ENCODE results near the gene DYRK3. TPM values are rescaled to one million over a fixed set of nuclear protein-coding genes. Genes with fewer than 3 reads are reported as not detected.

The DYRK3 gene
- total and polyA plus RNA-seq, 9 of the 15 experiments (the other 6 are each of a cell fraction or from before 2014, with no cell fraction given): 4.5 to 33.7 (median 25.7) TPM

DNA sequence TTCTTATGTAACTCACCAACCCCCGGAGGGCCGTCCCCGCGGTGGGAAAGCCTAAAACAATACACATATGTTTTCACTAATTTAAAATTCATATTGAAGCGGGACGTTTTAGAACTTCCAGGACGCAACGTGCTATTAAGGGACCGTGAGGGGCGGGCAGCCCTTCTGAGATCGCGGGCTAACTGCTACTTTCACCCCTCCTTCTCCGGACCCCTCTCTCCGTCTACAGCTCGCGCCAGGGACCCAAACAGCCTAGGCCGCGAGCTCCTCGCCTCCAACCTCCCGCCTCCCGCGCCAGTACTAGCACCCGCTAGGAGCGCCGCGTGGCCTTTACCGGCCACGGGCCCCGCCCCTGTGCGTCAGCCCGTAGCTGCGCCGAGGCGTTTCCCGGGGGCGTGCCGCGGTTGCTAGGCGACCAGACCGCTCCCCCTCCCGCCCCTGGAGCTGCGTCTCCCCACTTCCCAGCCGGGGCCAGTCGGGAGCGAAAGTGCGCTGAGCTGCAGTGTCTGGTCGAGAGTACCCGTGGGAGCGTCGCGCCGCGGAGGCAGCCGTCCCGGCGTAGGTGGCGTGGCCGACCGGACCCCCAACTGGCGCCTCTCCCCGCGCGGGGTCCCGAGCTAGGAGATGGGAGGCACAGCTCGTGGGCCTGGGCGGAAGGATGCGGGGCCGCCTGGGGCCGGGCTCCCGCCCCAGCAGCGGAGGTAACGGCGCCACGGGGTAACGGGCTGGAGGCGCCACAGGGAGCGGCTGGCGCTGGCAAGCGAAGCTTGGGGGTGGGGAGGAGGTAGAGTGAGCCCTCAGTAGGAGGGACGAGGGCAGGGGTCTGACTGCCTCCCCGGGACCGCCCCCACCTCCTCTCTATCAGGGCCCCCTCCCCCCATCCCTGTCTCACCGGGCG is at the start of gene DYRK3 (continued):
- TF ChIP-seq, protein P1, sequence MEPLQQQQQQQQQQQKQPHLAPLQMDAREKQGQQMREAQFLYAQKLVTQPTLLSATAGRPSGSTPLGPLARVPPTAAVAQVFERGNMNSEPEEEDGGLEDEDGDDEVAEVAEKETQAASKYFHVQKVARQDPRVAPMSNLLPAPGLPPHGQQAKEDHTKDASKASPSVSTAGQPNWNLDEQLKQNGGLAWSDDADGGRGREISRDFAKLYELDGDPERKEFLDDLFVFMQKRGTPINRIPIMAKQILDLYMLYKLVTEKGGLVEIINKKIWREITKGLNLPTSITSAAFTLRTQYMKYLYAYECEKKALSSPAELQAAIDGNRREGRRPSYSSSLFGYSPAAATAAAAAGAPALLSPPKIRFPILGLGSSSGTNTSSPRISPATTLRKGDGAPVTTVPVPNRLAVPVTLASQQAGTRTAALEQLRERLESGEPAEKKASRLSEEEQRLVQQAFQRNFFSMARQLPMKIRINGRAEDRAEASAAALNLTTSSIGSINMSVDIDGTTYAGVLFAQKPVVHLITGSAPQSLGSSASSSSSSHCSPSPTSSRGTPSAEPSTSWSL (CRISPR knock-in tag; IDR thresholded peaks at IDR 0.05; ENCODE audit: borderline replicate concordance): no peak
- TF ChIP-seq SMC3 (conservative IDR thresholded peaks at IDR 0.05; ENCODE audit: insufficient read depth, low read depth, low read length) (no peak), EGR1 (conservative IDR thresholded peaks at IDR 0.05) (peak; percentile 99), ZHX1 (conservative IDR thresholded peaks at IDR 0.05; ENCODE audit: low read length) (no peak), ZNF589 (CRISPR knock-in tag; IDR thresholded peaks at IDR 0.05; ENCODE audit: low read depth) (no peak), ZNF764 (CRISPR knock-in tag; IDR thresholded peaks at IDR 0.05; ENCODE audit: low read depth) (no peak), TFE3 (CRISPR knock-in tag; IDR thresholded peaks at IDR 0.05) (no peak), FOXJ2 (tag; IDR thresholded peaks at IDR 0.05) (peak; percentile 82), CREB1 (IDR thresholded peaks at IDR 0.05) (peak; percentile 73), CREB1 (CRISPR knock-in tag; IDR thresholded peaks at IDR 0.05) (peak; percentile 90), TGIF2 (CRISPR knock-in tag; IDR thresholded peaks at IDR 0.05) (peak; percentile 94; the same call in 1 of the 2 replicates), CCAR2 (IDR thresholded peaks at IDR 0.05; ENCODE audit: low read depth, low read length) (no peak), PCBP2 (IDR thresholded peaks at IDR 0.05; ENCODE audit: low read depth, low read length, poor library complexity, severe bottlenecking) (no peak)
- TF ChIP-seq, protein P2, sequence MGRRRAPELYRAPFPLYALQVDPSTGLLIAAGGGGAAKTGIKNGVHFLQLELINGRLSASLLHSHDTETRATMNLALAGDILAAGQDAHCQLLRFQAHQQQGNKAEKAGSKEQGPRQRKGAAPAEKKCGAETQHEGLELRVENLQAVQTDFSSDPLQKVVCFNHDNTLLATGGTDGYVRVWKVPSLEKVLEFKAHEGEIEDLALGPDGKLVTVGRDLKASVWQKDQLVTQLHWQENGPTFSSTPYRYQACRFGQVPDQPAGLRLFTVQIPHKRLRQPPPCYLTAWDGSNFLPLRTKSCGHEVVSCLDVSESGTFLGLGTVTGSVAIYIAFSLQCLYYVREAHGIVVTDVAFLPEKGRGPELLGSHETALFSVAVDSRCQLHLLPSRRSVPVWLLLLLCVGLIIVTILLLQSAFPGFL (CRISPR knock-in tag; IDR thresholded peaks at IDR 0.05): no peak
- TF ChIP-seq, protein P3, sequence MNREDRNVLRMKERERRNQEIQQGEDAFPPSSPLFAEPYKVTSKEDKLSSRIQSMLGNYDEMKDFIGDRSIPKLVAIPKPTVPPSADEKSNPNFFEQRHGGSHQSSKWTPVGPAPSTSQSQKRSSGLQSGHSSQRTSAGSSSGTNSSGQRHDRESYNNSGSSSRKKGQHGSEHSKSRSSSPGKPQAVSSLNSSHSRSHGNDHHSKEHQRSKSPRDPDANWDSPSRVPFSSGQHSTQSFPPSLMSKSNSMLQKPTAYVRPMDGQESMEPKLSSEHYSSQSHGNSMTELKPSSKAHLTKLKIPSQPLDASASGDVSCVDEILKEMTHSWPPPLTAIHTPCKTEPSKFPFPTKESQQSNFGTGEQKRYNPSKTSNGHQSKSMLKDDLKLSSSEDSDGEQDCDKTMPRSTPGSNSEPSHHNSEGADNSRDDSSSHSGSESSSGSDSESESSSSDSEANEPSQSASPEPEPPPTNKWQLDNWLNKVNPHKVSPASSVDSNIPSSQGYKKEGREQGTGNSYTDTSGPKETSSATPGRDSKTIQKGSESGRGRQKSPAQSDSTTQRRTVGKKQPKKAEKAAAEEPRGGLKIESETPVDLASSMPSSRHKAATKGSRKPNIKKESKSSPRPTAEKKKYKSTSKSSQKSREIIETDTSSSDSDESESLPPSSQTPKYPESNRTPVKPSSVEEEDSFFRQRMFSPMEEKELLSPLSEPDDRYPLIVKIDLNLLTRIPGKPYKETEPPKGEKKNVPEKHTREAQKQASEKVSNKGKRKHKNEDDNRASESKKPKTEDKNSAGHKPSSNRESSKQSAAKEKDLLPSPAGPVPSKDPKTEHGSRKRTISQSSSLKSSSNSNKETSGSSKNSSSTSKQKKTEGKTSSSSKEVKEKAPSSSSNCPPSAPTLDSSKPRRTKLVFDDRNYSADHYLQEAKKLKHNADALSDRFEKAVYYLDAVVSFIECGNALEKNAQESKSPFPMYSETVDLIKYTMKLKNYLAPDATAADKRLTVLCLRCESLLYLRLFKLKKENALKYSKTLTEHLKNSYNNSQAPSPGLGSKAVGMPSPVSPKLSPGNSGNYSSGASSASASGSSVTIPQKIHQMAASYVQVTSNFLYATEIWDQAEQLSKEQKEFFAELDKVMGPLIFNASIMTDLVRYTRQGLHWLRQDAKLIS (CRISPR knock-in tag; IDR thresholded peaks at IDR 0.05): no peak
